Neural progenitor cell (in vitro differentiated cells): ENCODE data around the gene LRIG3. TPM values are rescaled to one million over a fixed set of nuclear protein-coding genes. Genes with fewer than 3 reads are reported as not detected.
"Not testable (repeated sequence)": the region's sequence is repeated elsewhere in the genome, so short reads cannot be mapped to it uniquely, and the experiment has no call there.

ENCODE experiments used
- DNase-seq: peaks from one replicate; pipeline ENCODE4 v3.0.0-alpha.2; 2016; ENCODE audit warnings: low spot score
- H2AFZ ChIP-seq: fragments of 200-600 bp; sonication (generic); replicated peaks from 2 replicates; pipeline ENCODE4 v1.6.1; 2016; ENCODE audit warnings: antibody characterized with exemption
- H3F3A ChIP-seq: fragments of 200-600 bp; sonication (generic); 2 replicates; pipeline ENCODE4 v1.6.1; 2016; ENCODE audit warnings: antibody characterized with exemption, low read depth
- H3K27ac ChIP-seq: fragments of 200-600 bp; sonication (generic); 2 replicates; pipeline ENCODE4 v1.5.1; 2016; ENCODE audit warnings: mild to moderate bottlenecking
- H3K27me3 ChIP-seq: fragments of 200-600 bp; sonication (generic); 2 replicates; pipeline ENCODE4 v1.6.1; 2016; ENCODE audit warnings: mild to moderate bottlenecking, moderate library complexity
- H3K36me3 ChIP-seq: fragments of 200-600 bp; sonication (generic); 2 replicates; pipeline ENCODE4 v1.5.1; 2016
- H3K4me1 ChIP-seq: fragments of 200-600 bp; sonication (generic); 2 replicates; pipeline ENCODE4 v1.6.1; 2016; ENCODE audit warnings: mixed run types
- H3K4me2 ChIP-seq: fragments of 200-600 bp; sonication (generic); 2 replicates; pipeline ENCODE4 v1.6.1; 2016
- H3K4me3 ChIP-seq: fragments of 200-600 bp; sonication (generic); 2 replicates; pipeline ENCODE4 v1.5.1; 2016
- H3K79me2 ChIP-seq: fragments of 200-600 bp; sonication (generic); 2 replicates; pipeline ENCODE4 v1.6.1; 2016; ENCODE audit warnings: low read depth
- H3K9ac ChIP-seq: fragments of 200-600 bp; sonication (generic); 2 replicates; pipeline ENCODE4 v1.6.1; 2016
- H3K9me3 ChIP-seq: fragments of 200-600 bp; sonication (generic); 2 replicates; pipeline ENCODE4 v1.5.1; 2016; ENCODE audit warnings: low read depth
- H4K20me1 ChIP-seq: fragments of 200-600 bp; sonication (generic); 2 replicates; pipeline ENCODE4 v1.6.1; 2016; ENCODE audit warnings: low read depth
- H3K27ac Mint-ChIP-seq: 3 replicates; pipeline ENCODE4 v1.8.0; 2021; ENCODE audit warnings: mixed read lengths
- H3K27me3 Mint-ChIP-seq: 2 replicates; pipeline ENCODE4 v1.8.0; 2022; ENCODE audit warnings: low read depth, mild to moderate bottlenecking, inconsistent platforms, moderate library complexity, mixed read lengths; ENCODE audit not compliant: insufficient read depth
- H3K36me3 Mint-ChIP-seq: 3 replicates; pipeline ENCODE4 v1.8.0; 2021; ENCODE audit warnings: mixed read lengths
- H3K4me1 Mint-ChIP-seq: 3 replicates; pipeline ENCODE4 v1.8.0; 2021; ENCODE audit warnings: mixed read lengths
- H3K4me3 Mint-ChIP-seq: 3 replicates; pipeline ENCODE4 v1.8.0; 2021; ENCODE audit warnings: mild to moderate bottlenecking, moderate library complexity, mixed read lengths
- H3K9me3 Mint-ChIP-seq: 3 replicates; pipeline ENCODE4 v1.8.0; 2020; ENCODE audit warnings: mixed read lengths
- CTCF ChIP-seq: fragments of 200-600 bp; sonication (generic); IDR thresholded peaks from 2 replicates; pipeline ENCODE4 v1.5.1; 2017; ENCODE audit warnings: antibody characterized with exemption, mild to moderate bottlenecking
- EZH2 ChIP-seq: fragments of 200-600 bp; sonication (generic); IDR thresholded peaks from 2 replicates; pipeline ENCODE4 v1.6.1; 2017; ENCODE audit warnings: antibody characterized with exemption, mild to moderate bottlenecking, moderate library complexity
- EZH2phosphoT487 ChIP-seq: fragments of 200-600 bp; sonication (generic); IDR thresholded peaks from 2 replicates; pipeline ENCODE4 v1.6.1; 2017; ENCODE audit warnings: antibody characterized with exemption
- total RNA-seq: library from RNA; depleted of rRNA; stranded (reverse); fragments of >200 nt; gene quantifications from 2 replicates; pipeline ENCODE4 v1.2.3, GENCODE V29; 2015; ENCODE audit warnings: low replicate concordance

The LRIG3 gene
- total RNA-seq, 1 donor from 2014 or later: 67.5 TPM

- DNase-seq: no peak
- Mint-ChIP-seq H3K27me3 (no peaks in the 10 kb centered on the region), H3K36me3 (no peaks in the 10 kb centered on the region), H3K27ac (no peak overlapping the region), H3K4me1 (peaks cover 15% of the 10 kb centered on the region), H3K9me3 (peaks cover 21% of the 10 kb centered on the region), H3K4me3 (no peak overlapping the region)
- H3K4me2 ChIP-seq: no peak overlapping the region
- H3K4me3 ChIP-seq: no peak overlapping the region
- H3K27me3 ChIP-seq: no peaks in the 10 kb centered on the region
- no peak for TF ChIP-seq CTCF
- H2AFZ ChIP-seq: peak overlapping the region; percentile 42
- H3K4me1 ChIP-seq: peaks cover 15% of the 10 kb centered on the region
- no peaks in the 10 kb centered on the region for H3K36me3 ChIP-seq
- peaks cover 2% of the 10 kb centered on the region for H3F3A ChIP-seq
- H3K9me3 ChIP-seq: no peaks in the 10 kb centered on the region
- no peak overlapping the region for H3K9ac ChIP-seq
- no peaks in the 10 kb centered on the region for H3K79me2 ChIP-seq
- no peaks in the 10 kb centered on the region for H4K20me1 ChIP-seq
- H3K27ac ChIP-seq: no peak overlapping the region
These were observed 30.4 kb upstream of the LRIG3 start for GRCh38 chr12:58950739-58951100.

GRCh38 chr12:58949954-58950738 is 29.8 kb upstream of the LRIG3 start:
- H3K79me2 ChIP-seq, H4K20me1 ChIP-seq, H3K9ac ChIP-seq, DNase-seq, H3K4me3 ChIP-seq, H3K4me3 Mint-ChIP-seq, H3K27ac ChIP-seq, H3K27me3 ChIP-seq, H3K36me3 ChIP-seq, H3F3A ChIP-seq, H3K4me2 ChIP-seq, H3K36me3 Mint-ChIP-seq, H3K9me3 ChIP-seq, H3K27me3 Mint-ChIP-seq, H3K27ac Mint-ChIP-seq: not testable (repeated sequence)
- H3K4me1 Mint-ChIP-seq: peaks cover 13% of the 10 kb centered on the region
- Histone ChIP-seq H3K4me1 (peaks cover 15% of the 10 kb centered on the region), H2AFZ (peak overlapping the region; percentile 42)
- H3K9me3 Mint-ChIP-seq: peaks cover 21% of the 10 kb centered on the region

- TF ChIP-seq CTCF (no peak), EZH2phosphoT487 (no peak), EZH2 (no peak)
- Histone ChIP-seq H3K36me3 (no peaks in the 10 kb centered on the region), H3K4me3 (no peak overlapping the region), H3K9me3 (no peaks in the 10 kb centered on the region), H2AFZ (no peak overlapping the region), H3F3A (no peaks in the 10 kb centered on the region), H3K79me2 (no peaks in the 10 kb centered on the region), H3K4me1 (no peaks in the 10 kb centered on the region), H3K9ac (no peak overlapping the region), H3K4me2 (no peak overlapping the region), H4K20me1 (no peaks in the 10 kb centered on the region), H3K27me3 (no peaks in the 10 kb centered on the region), H3K27ac (no peak overlapping the region)
- peaks cover 12% of the 10 kb centered on the region for H3K9me3 Mint-ChIP-seq
- H3K4me3 Mint-ChIP-seq: no peak overlapping the region
- H3K27ac Mint-ChIP-seq: no peak overlapping the region
- no peaks in the 10 kb centered on the region for H3K36me3 Mint-ChIP-seq
- peaks cover 4% of the 10 kb centered on the region for H3K4me1 Mint-ChIP-seq
- no peak for DNase-seq
- no peaks in the 10 kb centered on the region for H3K27me3 Mint-ChIP-seq
These were observed 22.8 kb upstream of the LRIG3 start for GRCh38 chr12:58943079-58943478.

- H3K4me3 Mint-ChIP-seq: no peak overlapping the region
- Histone ChIP-seq H3K36me3 (no peaks in the 10 kb centered on the region), H3K4me3 (no peak overlapping the region), H3K79me2 (no peaks in the 10 kb centered on the region), H3K4me2 (no peak overlapping the region), H4K20me1 (no peaks in the 10 kb centered on the region), H3K27me3 (no peaks in the 10 kb centered on the region), H3K9me3 (no peaks in the 10 kb centered on the region), H3K9ac (no peak overlapping the region), H3F3A (no peaks in the 10 kb centered on the region), H3K4me1 (no peaks in the 10 kb centered on the region), H3K27ac (no peak overlapping the region), H2AFZ (no peak overlapping the region)
- no peaks in the 10 kb centered on the region for H3K27me3 Mint-ChIP-seq
- DNase-seq: no peak
- H3K27ac Mint-ChIP-seq: no peak overlapping the region
- peaks cover 4% of the 10 kb centered on the region for H3K4me1 Mint-ChIP-seq
- no peak for TF ChIP-seq EZH2
- TF ChIP-seq EZH2phosphoT487: no peak
- no peak for TF ChIP-seq CTCF
- H3K36me3 Mint-ChIP-seq: no peaks in the 10 kb centered on the region
- H3K9me3 Mint-ChIP-seq: peaks cover 7% of the 10 kb centered on the region
These were observed 22.0 kb upstream of the LRIG3 start for GRCh38 chr12:58942345-58942744.
